Gastroesophageal sphincter (tissue), 3 donors: ENCODE measurements around the gene KRCC1.

ENCODE experiments used
- CTCF ChIP-seq, 4 experiments: fragments of 200-600 bp in 2 of 4; fragments of 450-650 bp in 2 of 4; sonication (generic) in 1 of 4; IDR thresholded peaks; one replicate each; pipeline ENCODE4 v1.5.1; 2017 to 2019; ENCODE audit warnings: antibody characterized with exemption in 4 of 4, mild to moderate bottlenecking in 2 of 4, moderate library complexity in 2 of 4
- EP300 ChIP-seq: sonication (generic); formaldehyde crosslinking; IDR thresholded peaks from one replicate; pipeline ENCODE4 v1.6.1; 2017; ENCODE audit warnings: antibody characterized with exemption, mild to moderate bottlenecking
- POLR2A ChIP-seq, 2 donors: fragments of 450-650 bp; IDR thresholded peaks; one replicate each; pipeline ENCODE4 v1.6.1; 2017; ENCODE audit warnings: antibody characterized with exemption in 2 of 2, mild to moderate bottlenecking in 2 of 2, moderate library complexity in 1 of 2
- POLR2AphosphoS5 ChIP-seq: sonication (generic); formaldehyde crosslinking; IDR thresholded peaks from one replicate; pipeline ENCODE4 v1.6.1; 2017; ENCODE audit warnings: antibody characterized with exemption

- no peak for TF ChIP-seq CTCF (IDR thresholded peaks at IDR 0.05)
- no peak for TF ChIP-seq POLR2A (IDR thresholded peaks at IDR 0.05)
- TF ChIP-seq POLR2AphosphoS5: no peak
- TF ChIP-seq EP300: no peak
Observed at GRCh38 chr2:88019985-88020384, 35.6 kb downstream of the KRCC1 start.
